PFSK-1 (cell line): ENCODE measurements around the gene PAM16.

ENCODE experiments used
- POLR2AphosphoS5 ChIP-seq: IDR thresholded peaks from 2 replicates; pipeline ENCODE4 v1.6.1; 2012; ENCODE audit warnings: low read depth, mild to moderate bottlenecking, control low read depth, low read length, moderate library complexity
- TAF1 ChIP-seq: IDR thresholded peaks from 2 replicates; pipeline ENCODE4 v1.6.1; 2012; ENCODE audit warnings: low read length, control low read depth, borderline replicate concordance; ENCODE audit not compliant: insufficient read depth

GRCh38 chr16:4370570-4371356 lies 19.6 kb upstream of the PAM16 start:
- no peak for TF ChIP-seq POLR2AphosphoS5
- TF ChIP-seq TAF1: no peak
